HL-60 (cell line): Measurements from ENCODE around the gene RGMB.

Experiments used
- CTCF ChIP-seq: IDR thresholded peaks from one replicate; pipeline ENCODE4 v1.5.1; 2011; ENCODE audit warnings: low read length, control low read depth, inconsistent platforms; ENCODE audit not compliant: insufficient read depth
- POLR2AphosphoS5 ChIP-seq: IDR thresholded peaks from 2 replicates; pipeline ENCODE4 v1.6.1; 2012; ENCODE audit warnings: low read depth

- TF ChIP-seq CTCF (no peak), POLR2AphosphoS5 (no peak)
Measured at GRCh38 chr5:98776066-98776705, 2.7 kb downstream of the RGMB start.
